ENCODE measurements around the gene LCLAT1. TPM values are rescaled to one million over a fixed set of nuclear protein-coding genes. Genes with fewer than 3 reads are reported as not detected.

Gene LCLAT1
- polyA plus RNA-seq, 1 of the 3 experiments (the other 2 are of a cell fraction), result 6.9 TPM

DNA sequence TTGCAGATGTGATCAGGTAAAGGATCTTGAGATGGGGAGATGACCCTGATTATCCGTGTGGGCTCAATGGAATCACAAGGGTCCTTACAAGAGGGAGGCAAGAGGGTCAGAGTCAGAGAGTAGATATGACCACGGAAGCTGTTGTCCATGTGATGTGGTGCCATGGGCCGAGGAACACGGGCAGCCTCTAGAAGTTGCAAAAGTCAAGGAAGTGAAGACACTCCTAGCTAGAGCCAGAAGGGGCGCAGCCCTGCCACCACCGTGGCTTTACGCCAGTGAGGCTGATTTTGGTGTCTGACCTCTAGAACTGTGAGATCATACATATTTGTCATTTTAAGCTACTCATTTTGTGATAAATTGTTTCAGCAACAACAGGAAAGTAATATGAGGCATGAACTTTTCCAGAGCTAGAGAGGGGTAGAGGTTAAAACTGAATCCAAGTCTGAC lies 245.8 kb downstream of the LCLAT1 start:
- no peaks in the 10 kb centered on the region for H3F3A ChIP-seq (replicated peaks; ENCODE audit: insufficient read depth)
- H3K4me1 ChIP-seq (ENCODE audit: control insufficient read depth in 1 of 2, insufficient read depth in 2 of 2, low read depth in 1 of 2, low read length in 1 of 2), result peaks cover 0 to 15% of the 10 kb centered on the region in 2 experiments; a peak in 1 of 4 replicates
- no peak overlapping the region for H2AFZ ChIP-seq (ENCODE audit: low read depth)
- H3K4me3 ChIP-seq (ENCODE audit: low read depth in 2 of 2, low read length in 1 of 2), result no peak overlapping the region
- WGBS (ENCODE audit: low lambda C conversion rate), result 79% methylated on average over 7 of the region's 7 CpGs
- no peaks in the 10 kb centered on the region for H3K27me3 ChIP-seq (ENCODE audit: insufficient read depth)
- no peak for DNase-seq
- no peak for TF ChIP-seq RAD21 (IDR thresholded peaks at IDR 0.05; ENCODE audit: low read length)
- TF ChIP-seq, protein P1, sequence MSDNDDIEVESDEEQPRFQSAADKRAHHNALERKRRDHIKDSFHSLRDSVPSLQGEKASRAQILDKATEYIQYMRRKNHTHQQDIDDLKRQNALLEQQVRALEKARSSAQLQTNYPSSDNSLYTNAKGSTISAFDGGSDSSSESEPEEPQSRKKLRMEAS (IDR thresholded peaks at IDR 0.05; ENCODE audit: low read depth), result no peak
- TF ChIP-seq, protein P2, sequence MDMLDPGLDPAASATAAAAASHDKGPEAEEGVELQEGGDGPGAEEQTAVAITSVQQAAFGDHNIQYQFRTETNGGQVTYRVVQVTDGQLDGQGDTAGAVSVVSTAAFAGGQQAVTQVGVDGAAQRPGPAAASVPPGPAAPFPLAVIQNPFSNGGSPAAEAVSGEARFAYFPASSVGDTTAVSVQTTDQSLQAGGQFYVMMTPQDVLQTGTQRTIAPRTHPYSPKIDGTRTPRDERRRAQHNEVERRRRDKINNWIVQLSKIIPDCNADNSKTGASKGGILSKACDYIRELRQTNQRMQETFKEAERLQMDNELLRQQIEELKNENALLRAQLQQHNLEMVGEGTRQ (IDR thresholded peaks at IDR 0.05; ENCODE audit: borderline replicate concordance, low read depth, low read length), result no peak
- TF ChIP-seq, protein P3, sequence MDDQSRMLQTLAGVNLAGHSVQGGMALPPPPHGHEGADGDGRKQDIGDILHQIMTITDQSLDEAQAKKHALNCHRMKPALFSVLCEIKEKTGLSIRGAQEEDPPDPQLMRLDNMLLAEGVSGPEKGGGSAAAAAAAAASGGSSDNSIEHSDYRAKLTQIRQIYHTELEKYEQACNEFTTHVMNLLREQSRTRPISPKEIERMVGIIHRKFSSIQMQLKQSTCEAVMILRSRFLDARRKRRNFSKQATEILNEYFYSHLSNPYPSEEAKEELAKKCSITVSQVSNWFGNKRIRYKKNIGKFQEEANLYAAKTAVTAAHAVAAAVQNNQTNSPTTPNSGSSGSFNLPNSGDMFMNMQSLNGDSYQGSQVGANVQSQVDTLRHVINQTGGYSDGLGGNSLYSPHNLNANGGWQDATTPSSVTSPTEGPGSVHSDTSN (IDR thresholded peaks at IDR 0.05), result no peak
- no peak for TF ChIP-seq NRF1 (IDR thresholded peaks at IDR 0.05; ENCODE audit: low read depth, low read length)
- no peak for TF ChIP-seq TCF12 (IDR thresholded peaks at IDR 0.05)
- TF ChIP-seq JUND (IDR thresholded peaks at IDR 0.05), result no peak
- TF ChIP-seq, protein P4, sequence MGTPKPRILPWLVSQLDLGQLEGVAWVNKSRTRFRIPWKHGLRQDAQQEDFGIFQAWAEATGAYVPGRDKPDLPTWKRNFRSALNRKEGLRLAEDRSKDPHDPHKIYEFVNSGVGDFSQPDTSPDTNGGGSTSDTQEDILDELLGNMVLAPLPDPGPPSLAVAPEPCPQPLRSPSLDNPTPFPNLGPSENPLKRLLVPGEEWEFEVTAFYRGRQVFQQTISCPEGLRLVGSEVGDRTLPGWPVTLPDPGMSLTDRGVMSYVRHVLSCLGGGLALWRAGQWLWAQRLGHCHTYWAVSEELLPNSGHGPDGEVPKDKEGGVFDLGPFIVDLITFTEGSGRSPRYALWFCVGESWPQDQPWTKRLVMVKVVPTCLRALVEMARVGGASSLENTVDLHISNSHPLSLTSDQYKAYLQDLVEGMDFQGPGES (IDR thresholded peaks at IDR 0.05; ENCODE audit: low read depth, low read length), result no peak
- no peak for TF ChIP-seq POLR2AphosphoS5 (IDR thresholded peaks at IDR 0.05; ENCODE audit: low read depth, low read length)
- no peaks in the 10 kb centered on the region for H3K9me2 ChIP-seq
- H3K9me3 ChIP-seq, result no peaks in the 10 kb centered on the region
- no peaks in the 10 kb centered on the region for H3K79me2 ChIP-seq (ENCODE audit: insufficient read depth)
- no peak overlapping the region for H3K27ac ChIP-seq (ENCODE audit: low read depth in 2 of 2, low read length in 1 of 2)
- ChIA-PET CTCF (interaction anchor here (1.0 to 14.3 kb wide), 6 partner anchors 16 to 640 kb away, joined by 3 to 212 read pairs (median 20); no protein-coding TSS in a partner anchor), POLR2A (interaction anchor here (1.4 kb wide), 1 partner anchor 462 kb away, joined by 4 read pairs; no protein-coding TSS in a partner anchor)
- H3K9ac ChIP-seq, result no peak overlapping the region
- H3K4me2 ChIP-seq, result no peak overlapping the region
- no peaks in the 10 kb centered on the region for H3K36me3 ChIP-seq (replicated peaks in 1 of 2; ENCODE audit: control insufficient read depth in 1 of 2, insufficient read depth in 2 of 2, low read length in 1 of 2)
- H4K20me1 ChIP-seq (ENCODE audit: insufficient read depth), result no peaks in the 10 kb centered on the region

Small RNAs within 50 kb of the gene (small RNA-seq; reads per million reads assigned to genes)
- gene AC073255.1, result 0 reads per million in 7 experiments

Other genes starting within 250 kb of the LCLAT1 start
- 22.8 and 26.4 TPM in 2 replicates for gene LBH, start 215.7 kb upstream of the LCLAT1 start, polyA plus RNA-seq (2012; rRNA removed)